Measurements from ENCODE around the gene UCP2. TPM values are rescaled to one million over a fixed set of nuclear protein-coding genes. Genes with fewer than 3 reads are reported as not detected.

Gene UCP2
- total RNA-seq, 2 experiments from 2014 or later: 461 to 471 TPM

GRCh38 chr11:74018331-74019005 is 35.8 kb upstream of the UCP2 start:
- intact Hi-C loops (cut with micrococcal nuclease): no loop called here
- ChIA-PET POLR2A (interaction anchor here (0.8 to 4.2 kb wide), 8 partner anchors 13 to 239 kb away, joined by 3 to 25 read pairs (median 13); partner anchors contain the start of gene UCP2), CTCF (interaction anchor here (1.2 to 2.7 kb wide), 4 partner anchors 23 to 38 kb away, joined by 4 to 8 read pairs (median 6); partner anchors contain the start of gene UCP2)
- Mint-ChIP-seq H3K27me3 (no peaks in the 10 kb centered on the region), H3K9me3 (no peaks in the 10 kb centered on the region), H3K36me3 (peaks cover 20% of the 10 kb centered on the region), H3K4me3 (no peak overlapping the region), H3K4me1 (ENCODE audit: low read depth) (peaks cover 44% of the 10 kb centered on the region), H3K27ac (no peak overlapping the region)
- no peak for DNase-seq

- Mint-ChIP-seq H3K4me3 (no peak overlapping the region), H3K36me3 (peaks cover 19% of the 10 kb centered on the region), H3K9me3 (no peaks in the 10 kb centered on the region), H3K4me1 (ENCODE audit: low read depth) (peaks cover 47% of the 10 kb centered on the region), H3K27me3 (no peaks in the 10 kb centered on the region), H3K27ac (no peak overlapping the region)
- ChIA-PET CTCF (interaction anchor here (2.0 to 2.7 kb wide), 2 partner anchors 35 to 37 kb away, joined by 5 to 8 read pairs; partner anchors contain the start of gene UCP2), POLR2A (interaction anchor here (2.3 to 4.2 kb wide), 3 partner anchors 20 to 46 kb away, joined by 7 to 22 read pairs (median 19); partner anchors contain the start of gene UCP2)
- intact Hi-C loops (cut with micrococcal nuclease): no loop called here
- no peak for DNase-seq
These were observed 35.0 kb upstream of the UCP2 start for GRCh38 chr11:74017631-74018030.

- ChIA-PET POLR2A (interaction anchor here (1.0 to 1.5 kb wide), 2 partner anchors 36 to 45 kb away, joined by 3 to 5 read pairs; no protein-coding TSS in a partner anchor), CTCF (interaction anchor here (0.6 to 1.7 kb wide), 2 partner anchors 36 to 373 kb away, joined by 3 to 4 read pairs; no protein-coding TSS in a partner anchor)
- no peaks in the 10 kb centered on the region for H3K9me3 Mint-ChIP-seq
- no peak overlapping the region for H3K4me3 Mint-ChIP-seq
- H3K27me3 Mint-ChIP-seq: no peaks in the 10 kb centered on the region
- peaks cover 62% of the 10 kb centered on the region for H3K4me1 Mint-ChIP-seq (ENCODE audit: low read depth)
- intact Hi-C loops (cut with micrococcal nuclease): no loop called here
- peaks cover 21% of the 10 kb centered on the region for H3K36me3 Mint-ChIP-seq
- peak overlapping the region; percentile 46 for H3K27ac Mint-ChIP-seq
- DNase-seq: no peak
These were observed 33.5 kb upstream of the UCP2 start for GRCh38 chr11:74015919-74016684.

GRCh38 chr11:74014880-74015279 is 32.2 kb upstream of the UCP2 start:
- H3K27me3 Mint-ChIP-seq: no peaks in the 10 kb centered on the region
- no peak overlapping the region for H3K4me3 Mint-ChIP-seq
- peaks cover 74% of the 10 kb centered on the region for H3K4me1 Mint-ChIP-seq (ENCODE audit: low read depth)
- H3K27ac Mint-ChIP-seq: no peak overlapping the region
- intact Hi-C loops (cut with micrococcal nuclease): no loop called here
- H3K9me3 Mint-ChIP-seq: no peaks in the 10 kb centered on the region
- POLR2A ChIA-PET: interaction anchor here (1.2 to 6.1 kb wide), 4 partner anchors 10 to 44 kb away, joined by 3 to 95 read pairs (median 10); partner anchors contain the start of gene UCP2
- peaks cover 21% of the 10 kb centered on the region for H3K36me3 Mint-ChIP-seq
- CTCF ChIA-PET: interaction anchor here (1.7 kb wide), 1 partner anchor 35 kb away, joined by 4 read pairs; no protein-coding TSS in a partner anchor
- no peak for DNase-seq

GRCh38 chr11:74013141-74013540 is 30.5 kb upstream of the UCP2 start:
- POLR2A ChIA-PET: interaction anchor here (1.2 to 6.1 kb wide), 4 partner anchors 9 to 42 kb away, joined by 3 to 95 read pairs (median 8); partner anchors contain the start of gene UCP2

GRCh38 chr11:74012074-74012809 is 29.6 kb upstream of the UCP2 start:
- POLR2A ChIA-PET: interaction anchor here (0.7 to 6.1 kb wide), 14 partner anchors 7 to 1497 kb away, joined by 3 to 95 read pairs (median 6); partner anchors contain the start of gene UCP2
- Mint-ChIP-seq H3K27me3 (no peaks in the 10 kb centered on the region), H3K4me3 (no peak overlapping the region), H3K36me3 (peaks cover 21% of the 10 kb centered on the region), H3K27ac (peak overlapping the region; percentile 95), H3K9me3 (no peaks in the 10 kb centered on the region), H3K4me1 (ENCODE audit: low read depth) (peaks cover 90% of the 10 kb centered on the region)
- intact Hi-C loops (cut with micrococcal nuclease): no loop called here
- CTCF ChIA-PET: interaction anchor here (0.6 to 2.0 kb wide), 4 partner anchors 7 to 32 kb away, joined by 3 to 7 read pairs (median 4); no protein-coding TSS in a partner anchor
- peak; percentile 44 for DNase-seq

More at GRCh38 chr11:74013141-74013540, 30.5 kb upstream of the UCP2 start:
- Mint-ChIP-seq H3K4me1 (ENCODE audit: low read depth) (peaks cover 89% of the 10 kb centered on the region), H3K27me3 (no peaks in the 10 kb centered on the region), H3K27ac (no peak overlapping the region), H3K9me3 (no peaks in the 10 kb centered on the region), H3K4me3 (no peak overlapping the region), H3K36me3 (peaks cover 21% of the 10 kb centered on the region)
- DNase-seq: no peak
- CTCF ChIA-PET: interaction anchor here (0.8 to 1.4 kb wide), 2 partner anchors 8 to 18 kb away, joined by 3 to 6 read pairs; no protein-coding TSS in a partner anchor
- intact Hi-C loops (cut with micrococcal nuclease): no loop called here

- POLR2A ChIA-PET: interaction anchor here (0.7 to 6.1 kb wide), 11 partner anchors 8 to 134 kb away, joined by 3 to 95 read pairs (median 7); partner anchors contain the start of gene UCP2
- intact Hi-C loops (cut with micrococcal nuclease): loop anchor here (1.0 to 2.0 kb wide), 5 partner anchors 9 to 31 kb away; no protein-coding TSS in a partner anchor
- peak overlapping the region; percentile 95 for H3K27ac Mint-ChIP-seq
- peak; percentile 84 for DNase-seq
- peaks cover 14% of the 10 kb centered on the region for H3K36me3 Mint-ChIP-seq
- no peaks in the 10 kb centered on the region for H3K27me3 Mint-ChIP-seq
- CTCF ChIA-PET: interaction anchor here (0.6 to 2.0 kb wide), 4 partner anchors 8 to 31 kb away, joined by 3 to 7 read pairs (median 4); no protein-coding TSS in a partner anchor
- peaks cover 86% of the 10 kb centered on the region for H3K4me1 Mint-ChIP-seq (ENCODE audit: low read depth)
- no peaks in the 10 kb centered on the region for H3K9me3 Mint-ChIP-seq
- H3K4me3 Mint-ChIP-seq: peak overlapping the region; percentile 24
These were observed 28.9 kb upstream of the UCP2 start for GRCh38 chr11:74011360-74012073.

- Mint-ChIP-seq H3K36me3 (peaks cover 7% of the 10 kb centered on the region), H3K4me1 (ENCODE audit: low read depth) (peaks cover 86% of the 10 kb centered on the region), H3K4me3 (peak overlapping the region; percentile 24), H3K27ac (peak overlapping the region; percentile 95), H3K27me3 (no peaks in the 10 kb centered on the region), H3K9me3 (no peaks in the 10 kb centered on the region)
- intact Hi-C loops (cut with micrococcal nuclease): loop anchor here (1.0 to 2.0 kb wide), 5 partner anchors 10 to 30 kb away; no protein-coding TSS in a partner anchor
- no peak for DNase-seq
- POLR2A ChIA-PET: interaction anchor here (0.8 to 6.1 kb wide), 8 partner anchors 9 to 39 kb away, joined by 3 to 95 read pairs (median 10); partner anchors contain the start of gene UCP2
- CTCF ChIA-PET: interaction anchor here (1.0 to 2.0 kb wide), 3 partner anchors 15 to 30 kb away, joined by 3 to 7 read pairs (median 4); no protein-coding TSS in a partner anchor
These were observed 28.0 kb upstream of the UCP2 start for GRCh38 chr11:74010306-74011300.

- H3K27me3 Mint-ChIP-seq: no peaks in the 10 kb centered on the region
- ChIA-PET CTCF (interaction anchor here (1.0 to 1.5 kb wide), 3 partner anchors 12 to 25 kb away, joined by 3 to 4 read pairs (median 3); no protein-coding TSS in a partner anchor), POLR2A (interaction anchor here (0.6 to 6.1 kb wide), 8 partner anchors 10 to 38 kb away, joined by 3 to 95 read pairs (median 6); partner anchors contain the start of gene UCP2)
- intact Hi-C loops (cut with micrococcal nuclease): loop anchor here (2.0 to 5.0 kb wide), 3 partner anchors 17 to 37 kb away; no protein-coding TSS in a partner anchor
- H3K4me3 Mint-ChIP-seq: no peak overlapping the region
- DNase-seq: peak; percentile 71
- peaks cover 86% of the 10 kb centered on the region for H3K4me1 Mint-ChIP-seq (ENCODE audit: low read depth)
- H3K27ac Mint-ChIP-seq: peak overlapping the region; percentile 95
- peaks cover 3% of the 10 kb centered on the region for H3K36me3 Mint-ChIP-seq
- H3K9me3 Mint-ChIP-seq: no peaks in the 10 kb centered on the region
These were observed 27.1 kb upstream of the UCP2 start for GRCh38 chr11:74009675-74010305.

All from activated CD4-positive, alpha-beta memory T cell treated with anti-CD3 and anti-CD28 coated beads for 36 hours (primary cell).